GM18505 (cell line): Measurements from ENCODE around the gene HSPG2.
A peak's percentile ranks its signal among the peaks of the same experiment; 100 is the strongest.

ENCODE experiments used
- ATAC-seq: cut with Tn5 transposase; IDR thresholded peaks from one replicate; pipeline ENCODE4 v1.9.1; 2021; ENCODE audit not compliant: unreplicated experiment
- POLR2A ChIP-seq: IDR thresholded peaks from 4 replicates; pipeline ENCODE4 v1.6.1; 2011; ENCODE audit warnings: borderline replicate concordance; ENCODE audit not compliant: insufficient read depth, insufficient read length; ENCODE audit errors: extremely low read depth

The HSPG2 gene

GRCh38 chr1:21825393-21825792 is 111.7 kb downstream of the HSPG2 start:
- TF ChIP-seq POLR2A: no peak
- ATAC-seq: no peak

DNA sequence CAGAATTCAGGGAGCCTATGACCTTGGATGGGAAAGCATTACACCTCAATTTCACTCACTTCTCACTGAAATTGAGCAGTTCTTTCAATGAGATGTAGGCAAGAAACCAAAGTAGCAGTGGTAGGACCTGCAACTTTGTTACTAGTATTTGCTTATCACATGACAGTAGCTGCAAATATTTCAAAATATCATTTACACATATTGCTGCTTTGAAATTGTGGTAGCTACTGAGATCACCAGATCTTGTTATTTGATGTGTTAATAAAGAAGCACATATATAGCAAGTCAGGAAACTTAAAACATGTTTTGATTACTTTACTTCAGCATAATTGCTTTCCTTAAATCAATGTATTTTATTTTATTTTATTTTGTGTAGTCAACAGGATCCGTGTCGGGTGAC is 112.2 kb downstream of the HSPG2 start:
- ATAC-seq: no peak
- TF ChIP-seq POLR2A: no peak

DNA sequence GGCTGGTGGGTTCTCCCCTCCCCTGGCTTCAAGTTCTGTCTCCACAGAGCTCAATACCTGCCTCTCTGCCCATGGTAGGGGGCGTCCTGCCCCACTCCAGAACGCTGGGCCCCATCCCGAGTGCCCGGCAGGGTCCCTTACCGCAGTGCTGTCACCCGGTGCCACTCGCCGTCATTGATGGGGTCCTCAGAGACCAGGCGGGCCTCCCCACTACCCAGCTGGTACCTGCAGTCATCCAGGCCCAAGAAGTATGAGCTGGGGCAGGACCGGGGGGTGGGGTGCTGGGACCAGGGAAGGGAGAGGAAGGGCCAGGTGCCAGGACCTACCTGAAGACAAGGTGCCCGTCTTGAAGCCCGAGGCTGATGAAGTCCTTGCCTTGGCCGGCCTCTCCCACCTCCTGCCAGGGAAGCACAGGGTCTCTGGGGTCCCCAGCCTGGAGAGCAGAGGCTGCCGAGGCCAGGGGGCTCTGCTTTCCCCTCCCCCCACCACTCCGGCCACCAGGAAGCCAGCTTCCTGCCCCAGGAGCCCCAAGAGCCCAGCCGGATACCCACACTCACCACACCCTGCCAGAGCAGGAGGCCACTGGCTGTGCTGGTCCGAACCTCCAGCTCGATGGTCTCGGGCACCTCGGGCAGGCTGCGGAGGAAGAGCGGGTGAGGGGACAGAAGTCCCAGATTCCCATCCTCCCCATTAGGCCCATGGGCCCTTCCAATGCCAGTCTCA is 113.0 kb downstream of the HSPG2 start:
- TF ChIP-seq POLR2A: no peak
- no peak for ATAC-seq

DNA sequence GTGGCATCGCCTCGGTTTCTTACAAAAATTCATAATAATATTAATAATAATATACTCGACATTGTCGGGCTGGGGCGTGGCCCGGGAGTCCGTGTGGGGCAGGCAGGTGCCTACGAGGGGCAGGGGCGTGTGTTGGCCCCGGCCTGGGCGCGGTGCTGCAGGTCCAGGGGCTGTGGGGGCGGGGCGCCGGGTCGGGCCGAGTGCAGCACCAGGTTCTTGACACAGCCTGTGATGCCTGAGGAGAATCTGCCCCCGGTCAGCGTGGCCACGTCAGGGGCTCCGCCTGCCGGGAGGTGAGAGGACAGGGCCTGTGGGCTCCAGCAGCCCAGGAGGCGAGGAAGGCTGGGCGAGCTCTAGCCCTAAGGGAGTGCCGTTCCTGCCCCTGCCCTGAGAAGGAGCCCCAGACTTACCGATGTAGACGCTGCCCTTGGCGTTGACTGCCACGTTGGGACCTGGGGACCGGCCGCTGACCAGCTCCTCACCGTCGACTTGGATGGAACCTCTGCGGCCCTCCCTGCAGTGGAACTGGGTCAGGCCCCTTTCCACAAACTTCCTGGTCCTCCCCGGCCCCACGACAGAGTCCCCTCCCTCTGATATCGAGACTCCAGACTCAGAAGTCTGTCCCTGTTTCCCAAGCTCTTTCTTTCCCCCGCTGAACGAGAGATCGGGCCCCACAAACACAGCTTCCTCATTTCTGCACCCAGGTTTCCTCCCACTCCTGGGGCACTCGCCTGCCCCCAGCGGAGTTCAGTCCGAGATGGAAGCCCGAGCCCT is 113.7 kb downstream of the HSPG2 start:
- TF ChIP-seq POLR2A: no peak
- ATAC-seq: no peak

GRCh38 chr1:21822349-21822748 is 114.8 kb downstream of the HSPG2 start:
- no peak for TF ChIP-seq POLR2A
- ATAC-seq: no peak

DNA sequence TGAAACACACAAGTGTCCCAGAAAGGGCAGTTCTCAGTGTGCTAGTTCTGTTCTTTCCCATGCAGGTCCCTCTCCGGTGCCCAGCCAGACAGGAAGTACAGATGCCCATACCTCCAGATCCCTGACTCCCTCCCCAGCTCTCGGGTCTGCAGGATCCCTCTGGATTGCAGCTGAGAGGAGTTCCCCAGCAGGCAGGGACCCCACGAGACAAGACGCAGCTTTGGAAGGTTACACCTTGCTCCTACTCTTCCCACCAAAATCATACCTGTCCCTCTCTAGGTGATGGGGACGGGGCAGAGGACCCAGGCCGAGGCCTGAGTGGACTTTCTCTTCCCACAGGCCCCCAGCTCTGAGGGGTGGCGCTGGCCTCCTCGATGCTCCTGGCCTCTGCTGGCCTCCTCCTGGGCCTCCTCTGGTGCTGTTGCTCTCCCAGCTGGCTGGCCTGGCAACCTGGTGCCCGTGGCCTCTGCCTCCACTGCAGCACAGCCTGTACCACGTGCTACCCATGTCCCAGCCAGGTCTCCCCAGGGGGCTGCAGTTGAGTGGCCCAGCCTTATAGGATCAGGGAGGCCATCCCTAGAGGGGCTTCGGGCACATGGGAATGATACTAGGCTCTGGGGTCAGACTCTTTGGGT is 115.6 kb downstream of the HSPG2 start:
- ATAC-seq: no peak

DNA sequence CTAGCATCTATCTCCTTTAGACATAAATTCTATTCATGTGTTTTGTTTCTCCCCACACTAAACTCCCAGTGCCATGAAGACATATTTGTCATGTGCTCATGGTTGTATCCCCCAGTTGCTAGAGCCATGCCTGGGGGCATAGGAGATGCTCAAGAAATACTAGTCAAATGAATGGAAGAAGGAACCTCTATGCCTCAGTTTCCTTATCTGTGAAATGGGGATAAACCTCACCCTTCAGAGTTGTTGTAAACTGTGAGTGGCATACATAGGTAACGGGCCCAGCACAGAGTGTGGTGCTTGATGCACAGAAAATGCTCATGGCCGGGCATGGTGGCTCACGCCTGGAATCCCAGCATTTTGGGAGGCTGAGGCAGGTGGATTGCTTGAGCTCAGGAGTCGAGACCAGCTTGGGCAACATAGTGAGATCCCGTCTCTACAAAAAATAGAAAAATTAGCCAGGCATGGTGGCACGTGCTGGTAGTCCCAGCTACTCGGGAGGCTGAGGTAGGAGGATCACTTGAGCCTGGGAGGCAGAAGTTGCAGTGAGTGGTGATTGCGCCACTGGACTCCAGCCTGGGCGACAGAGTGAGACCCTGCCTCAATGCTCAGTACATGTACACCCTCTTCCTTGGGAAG is 116.4 kb downstream of the HSPG2 start:
- no peak for ATAC-seq
- no peak for TF ChIP-seq POLR2A

More for the DNA sequence above, 115.6 kb downstream of the HSPG2 start:
- no peak for TF ChIP-seq POLR2A

GRCh38 chr1:21818656-21819055 is 118.5 kb downstream of the HSPG2 start:
- no peak for TF ChIP-seq POLR2A
- ATAC-seq: no peak

- no peak for ATAC-seq
- TF ChIP-seq POLR2A: no peak
Measured at GRCh38 chr1:21816602-21817302, 120.4 kb downstream of the HSPG2 start.

DNA sequence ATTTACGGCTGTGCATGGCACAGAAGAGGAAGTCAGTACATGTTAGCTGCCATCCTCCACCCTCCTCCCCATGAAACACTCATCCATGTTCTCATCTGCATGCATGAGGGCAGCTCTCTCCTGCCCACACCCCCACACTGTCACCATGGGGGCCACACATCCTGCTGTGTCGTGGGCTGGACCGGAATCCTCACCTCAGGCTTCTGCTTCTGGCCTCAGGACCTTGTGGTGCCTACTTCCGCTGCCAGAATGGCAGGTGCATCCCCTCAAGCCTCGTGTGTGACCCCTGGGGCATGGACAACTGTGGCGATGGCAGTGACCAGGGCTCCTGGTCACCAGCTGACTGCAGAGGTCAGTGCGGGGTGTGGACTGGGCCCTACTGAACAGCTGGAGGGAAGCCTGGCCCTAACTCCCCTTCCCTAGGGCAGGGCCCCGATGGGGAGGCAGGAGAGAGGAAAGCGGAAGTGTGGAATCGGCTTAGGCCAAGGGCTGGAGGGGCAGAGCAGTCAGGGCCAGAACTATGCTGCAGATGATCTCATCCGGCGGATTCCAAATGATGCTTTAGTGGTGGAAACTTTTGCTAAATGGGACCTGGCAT is 121.3 kb downstream of the HSPG2 start:
- peak; percentile 7 for TF ChIP-seq POLR2A
- ATAC-seq: no peak

DNA sequence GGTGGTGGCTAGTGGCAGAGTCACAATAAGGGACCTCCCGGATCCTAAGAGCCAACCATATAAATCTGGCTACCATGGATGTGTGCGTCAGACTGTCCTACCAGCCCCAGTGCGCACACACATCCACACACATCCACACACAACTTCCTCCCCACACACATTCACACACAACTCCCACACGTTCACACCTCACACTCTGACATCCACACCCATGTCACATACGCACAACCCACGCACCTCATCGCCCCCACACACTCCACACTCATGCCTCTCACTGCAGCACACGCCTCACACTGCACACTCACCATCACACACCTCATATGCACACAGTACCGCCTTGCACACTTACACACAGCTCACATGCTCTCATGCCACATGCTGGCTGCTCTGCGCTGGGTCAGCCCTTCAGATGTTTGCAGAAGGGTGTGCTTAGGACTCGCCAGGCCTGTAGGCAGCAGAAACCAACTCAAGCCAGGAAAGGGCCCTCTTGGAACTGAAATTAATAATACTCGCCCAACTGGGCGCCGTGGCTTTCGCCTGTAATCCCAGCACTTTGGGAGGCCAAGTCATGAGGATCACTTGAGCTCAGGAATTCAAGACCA is 122.0 kb downstream of the HSPG2 start:
- ATAC-seq: no peak

More for the DNA sequence above, 122.0 kb downstream of the HSPG2 start:
- TF ChIP-seq POLR2A: peak; percentile 39
